ENCODE results near the gene KAT14. TPM values are rescaled to one million over a fixed set of nuclear protein-coding genes. Genes with fewer than 3 reads are reported as not detected.
"Not testable (repeated sequence)": the region's sequence is repeated elsewhere in the genome, so short reads cannot be mapped to it uniquely, and the experiment has no call there.

KAT14 gene
- total RNA-seq, 2 experiments from 2014 or later = 17.9 to 21.6 TPM

DNA sequence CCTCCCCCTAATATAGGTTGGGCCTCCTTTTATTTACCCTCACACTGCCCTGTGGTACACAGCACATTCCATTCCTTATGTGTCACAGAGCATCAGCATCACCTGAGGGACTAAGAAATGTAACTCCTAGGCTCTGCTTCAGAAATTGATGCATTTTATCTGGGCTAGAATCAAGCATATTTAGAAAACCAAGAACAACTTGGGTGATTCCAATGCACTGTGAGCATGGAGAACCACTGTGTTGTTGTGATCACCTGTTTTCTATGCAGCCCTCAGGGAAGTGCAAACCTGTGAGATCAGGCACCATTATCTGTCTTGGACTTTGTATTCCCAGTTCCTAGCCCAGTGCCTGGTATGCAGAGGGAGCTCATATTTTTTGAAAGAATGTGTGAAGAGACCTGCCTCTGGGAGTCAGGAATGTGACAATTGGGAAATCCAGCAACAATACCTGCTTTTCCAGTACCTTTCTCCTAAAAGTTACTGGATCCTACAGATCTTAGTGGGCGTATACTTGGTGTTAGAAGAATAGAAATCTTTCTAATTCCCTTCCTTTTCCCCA lies 7.0 kb downstream of the KAT14 start:
- POLR2A ChIA-PET = no interaction called here

GRCh38 chr20:18154342-18154741 lies 16.7 kb downstream of the KAT14 start:
- CTCF ChIA-PET = no interaction called here
- POLR2A ChIA-PET = no interaction called here

More for the DNA sequence above, 7.0 kb downstream of the KAT14 start:
- CTCF ChIA-PET = no interaction called here

DNA sequence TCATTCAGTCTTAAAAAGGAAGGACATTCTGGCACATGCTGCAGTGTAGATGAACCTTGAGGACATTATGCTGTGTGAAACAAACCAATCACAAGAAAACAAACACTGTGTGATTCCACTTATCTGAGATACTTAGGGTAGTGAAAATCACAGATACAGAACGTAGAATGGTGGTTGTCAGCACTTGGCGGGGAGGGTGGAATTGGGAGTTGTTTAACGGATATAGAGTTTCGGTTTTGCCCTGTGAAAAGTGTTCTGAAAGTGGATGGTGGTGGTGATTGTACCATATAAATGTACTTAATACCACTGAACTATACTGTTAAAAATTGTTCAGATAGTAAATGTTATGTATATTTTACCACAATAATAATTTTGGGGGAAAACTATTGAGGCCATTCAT lies 18.4 kb downstream of the KAT14 start:
- POLR2A ChIA-PET = no interaction called here
- CTCF ChIA-PET = no interaction called here

DNA sequence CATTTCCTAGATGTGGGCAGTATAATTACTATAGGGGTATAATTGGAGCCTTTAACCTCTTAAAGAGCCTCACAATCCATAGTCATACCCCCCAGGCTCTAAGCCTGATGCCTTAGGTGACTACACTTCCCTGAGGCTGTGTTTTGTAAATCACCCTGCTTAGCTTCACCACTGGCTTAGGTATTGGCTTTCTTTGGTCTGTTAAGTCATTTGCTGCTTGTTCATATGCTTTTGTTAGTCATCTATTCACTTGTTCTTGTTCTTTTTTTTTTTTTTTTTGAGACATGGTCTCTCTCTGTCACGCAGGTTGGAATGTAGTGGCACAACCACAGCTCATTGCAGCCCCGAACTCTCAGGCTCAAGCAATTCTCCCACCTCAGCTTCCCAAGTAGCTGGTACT lies 26.7 kb downstream of the KAT14 start:
- ChIA-PET POLR2A (interaction anchor here (0.6 kb wide), 1 partner anchor 1783 kb away, joined by 6 read pairs; no protein-coding TSS in a partner anchor), CTCF (no interaction called here)

DNA sequence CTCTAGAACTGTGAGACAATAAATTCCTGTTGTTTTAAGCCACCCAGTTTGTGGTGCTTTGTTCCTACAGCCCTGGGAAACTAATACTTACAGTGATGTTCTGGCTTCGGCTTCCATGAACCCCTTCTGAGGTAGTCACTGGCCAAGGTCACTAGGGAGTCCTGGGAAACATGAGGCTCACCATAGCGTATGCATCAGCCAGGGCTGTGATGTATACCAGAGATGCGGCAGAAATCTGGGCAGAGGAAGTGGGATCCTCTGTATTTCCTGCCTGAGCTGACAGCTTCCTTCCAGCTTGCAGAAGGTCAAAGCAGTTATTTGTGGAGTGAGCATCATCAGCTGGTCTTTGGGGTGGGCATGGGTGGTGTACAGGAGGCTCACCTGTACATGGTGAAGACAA lies 27.9 kb downstream of the KAT14 start:
- CTCF ChIA-PET = no interaction called here
- POLR2A ChIA-PET = no interaction called here

- ChIA-PET POLR2A (no interaction called here), CTCF (no interaction called here)
Observed at GRCh38 chr20:18166241-18166881, 28.7 kb downstream of the KAT14 start.

GRCh38 chr20:18166950-18167349 lies 29.3 kb downstream of the KAT14 start:
- ChIA-PET CTCF (no interaction called here), POLR2A (no interaction called here)

DNA sequence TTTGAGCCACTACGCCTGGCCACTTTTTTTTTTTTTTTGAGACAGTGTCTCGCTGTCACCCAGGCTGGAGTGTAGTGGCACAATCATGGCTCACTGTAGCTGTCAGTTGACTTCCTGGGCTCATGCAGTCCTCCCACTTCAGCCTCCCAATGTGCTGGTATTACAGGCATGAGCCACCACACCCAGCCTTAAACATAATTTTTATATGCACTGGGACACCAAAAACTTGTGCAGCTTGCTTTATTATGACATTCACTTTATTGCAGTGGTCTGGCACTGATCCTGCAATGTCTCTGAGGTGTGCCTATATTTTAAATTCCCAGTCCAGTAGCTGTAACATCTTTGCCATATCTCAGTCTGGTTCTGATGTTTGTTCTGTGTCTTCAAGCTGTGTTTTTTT lies 34.7 kb downstream of the KAT14 start:
- ChIA-PET CTCF (no interaction called here), POLR2A (no interaction called here)

DNA sequence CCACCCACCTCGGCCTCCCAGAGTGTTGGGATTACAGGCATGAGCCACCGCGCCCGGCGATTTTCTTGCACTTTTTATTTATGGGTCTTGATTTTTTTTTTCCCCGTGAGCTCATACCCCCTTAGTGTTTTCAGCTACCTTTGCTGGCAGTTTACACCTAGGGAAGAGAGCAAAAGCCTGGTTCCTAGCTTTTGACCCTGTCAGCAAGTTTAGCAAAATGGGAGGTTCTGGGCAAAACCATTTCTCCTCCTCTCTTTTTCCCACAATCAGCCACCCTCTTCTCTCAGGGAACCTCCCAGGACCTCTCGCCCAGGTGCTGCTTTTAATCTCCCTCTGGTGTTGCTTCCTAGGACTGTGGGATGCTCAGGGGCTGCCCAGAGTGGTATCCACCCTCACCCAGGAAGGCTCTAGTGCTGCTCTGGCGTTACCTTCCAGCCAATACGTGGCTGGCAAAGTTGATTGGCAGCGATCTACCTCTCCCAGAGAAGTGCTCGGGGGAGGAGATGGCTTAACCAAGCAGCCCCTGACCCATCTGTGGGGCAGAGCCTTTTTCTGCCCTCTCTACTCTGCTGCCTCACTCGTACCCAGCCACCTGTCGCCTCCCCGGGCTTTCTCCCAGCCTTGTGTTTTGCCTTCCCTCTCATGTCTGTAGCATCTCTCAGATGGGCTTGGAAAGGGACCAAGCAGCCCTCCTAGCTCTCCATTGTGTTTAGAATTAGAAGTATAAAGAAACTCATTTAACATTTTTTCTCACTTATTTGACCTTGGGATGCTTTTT lies 37.4 kb downstream of the KAT14 start:
- ChIA-PET CTCF (interaction anchor here (0.9 kb wide), 1 partner anchor 67 kb away, joined by 3 read pairs; no protein-coding TSS in a partner anchor), POLR2A (no interaction called here)

DNA sequence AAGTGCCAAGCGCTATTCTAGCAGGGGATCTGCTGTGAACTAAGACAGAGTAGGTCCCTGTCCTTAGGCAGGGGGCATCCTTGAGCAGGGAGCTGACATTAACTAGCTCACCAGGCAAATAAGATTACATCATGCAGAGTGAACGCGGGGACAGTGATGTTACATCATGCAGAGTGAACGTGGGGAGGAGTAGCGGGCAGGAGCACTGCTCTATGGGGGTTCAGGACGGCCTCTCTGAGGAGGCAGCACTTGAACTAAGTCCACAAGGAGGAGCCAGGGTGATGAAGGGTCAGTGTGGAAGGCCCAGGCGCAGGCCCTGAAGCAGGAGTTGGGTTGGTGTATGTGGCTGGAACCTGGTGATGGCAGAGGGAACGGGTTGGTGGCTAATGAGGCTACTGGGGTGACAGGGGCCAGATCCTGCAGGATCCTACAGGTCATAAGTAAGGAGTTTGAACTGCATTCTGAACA lies 38.7 kb downstream of the KAT14 start:
- CTCF ChIA-PET = no interaction called here

GRCh38 chr20:18180366-18180765 lies 42.7 kb downstream of the KAT14 start:
- CTCF ChIA-PET, POLR2A ChIA-PET: not testable (repeated sequence)

More for the DNA sequence above, 38.7 kb downstream of the KAT14 start:
- POLR2A ChIA-PET = no interaction called here

- CTCF ChIA-PET = no interaction called here
- POLR2A ChIA-PET = no interaction called here
Observed at GRCh38 chr20:18180815-18181214, 43.2 kb downstream of the KAT14 start.

DNA sequence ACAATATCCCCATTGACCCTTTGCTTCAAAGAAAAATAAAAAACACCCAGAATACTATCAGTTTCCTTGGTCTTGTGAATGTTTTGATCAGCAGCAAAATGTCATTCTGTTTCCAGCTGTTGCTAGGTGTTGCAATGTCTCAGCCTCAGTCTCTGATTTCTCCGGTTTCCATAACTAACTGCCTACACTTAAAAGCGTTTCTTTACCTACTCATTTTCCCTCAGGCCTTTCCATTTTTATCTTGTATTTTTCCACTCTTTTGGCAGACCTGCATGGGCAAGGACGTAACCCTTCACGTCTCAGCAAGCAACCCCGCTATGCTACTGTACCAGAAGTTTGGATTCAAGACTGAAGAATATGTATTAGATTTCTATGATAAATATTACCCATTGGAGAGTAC lies 49.4 kb downstream of the KAT14 start:
- ChIA-PET POLR2A (no interaction called here), CTCF (no interaction called here)

- POLR2A ChIA-PET = no interaction called here
- CTCF ChIA-PET = no interaction called here
Observed at GRCh38 chr20:18188434-18188833, 50.8 kb downstream of the KAT14 start.

DNA sequence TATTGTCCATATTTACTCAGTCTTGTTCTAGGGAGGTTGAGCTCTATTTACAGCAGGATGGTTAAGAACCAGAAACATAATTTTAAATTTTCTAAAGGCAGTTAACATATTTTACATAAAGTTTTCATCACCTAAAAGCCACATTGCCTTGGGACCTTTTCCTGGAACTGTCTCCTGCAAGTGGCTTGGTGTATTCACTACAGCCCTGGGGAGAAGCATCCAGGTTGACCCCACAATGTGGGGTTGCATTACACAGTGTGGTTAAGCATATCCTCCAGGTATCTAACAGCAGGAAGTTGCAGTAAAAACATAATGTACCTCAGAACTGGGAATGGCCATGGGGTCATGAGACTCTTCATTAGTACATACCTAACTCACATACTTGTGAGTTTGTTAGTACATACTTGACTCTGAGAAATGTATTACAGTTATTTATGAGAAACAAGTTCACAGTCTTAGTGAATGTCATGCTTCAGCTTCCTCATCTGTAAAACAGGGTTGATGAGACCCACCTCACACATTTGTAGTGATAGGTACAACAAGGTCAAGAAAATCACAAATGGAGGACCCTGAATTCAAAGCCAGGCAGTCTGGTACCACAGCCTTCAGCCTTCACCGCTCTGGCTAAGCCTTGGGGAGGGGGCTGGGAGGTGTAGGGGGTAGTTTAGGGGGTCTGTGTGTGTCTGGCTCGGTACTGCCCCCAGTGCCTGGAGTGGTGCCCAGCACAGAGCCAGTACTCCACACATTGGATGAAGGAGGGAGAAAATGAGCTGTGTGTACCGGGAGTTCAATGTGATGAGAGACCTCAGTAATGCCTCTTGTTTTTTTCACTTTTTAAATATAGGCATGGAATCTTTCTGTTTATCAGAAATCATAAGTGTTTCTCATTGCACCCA lies 52.9 kb downstream of the KAT14 start:
- CTCF ChIA-PET = interaction anchor here (0.9 kb wide), 1 partner anchor 73 kb away, joined by 3 read pairs; no protein-coding TSS in a partner anchor
- POLR2A ChIA-PET = no interaction called here

DNA sequence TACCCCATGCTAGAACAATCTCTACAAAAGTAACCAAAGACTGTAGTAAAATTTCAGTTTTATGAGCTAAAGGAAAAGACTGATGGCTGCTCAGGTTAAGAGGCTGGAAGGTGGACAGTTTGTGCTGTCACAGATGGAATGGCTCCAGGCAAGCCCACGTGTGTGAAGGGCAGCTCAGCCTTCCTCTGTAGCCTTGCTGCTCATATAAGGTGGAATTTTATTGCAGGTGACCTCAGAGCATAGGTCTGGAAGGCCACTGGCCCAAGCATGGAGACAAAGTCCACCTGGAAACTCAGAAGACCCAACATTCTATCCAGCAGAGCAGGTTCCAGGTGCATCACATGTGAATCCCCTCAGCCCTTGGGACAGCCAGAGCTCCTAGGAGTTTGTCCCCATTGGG lies 53.6 kb downstream of the KAT14 start:
- POLR2A ChIA-PET = no interaction called here
- CTCF ChIA-PET = interaction anchor here (0.9 kb wide), 1 partner anchor 73 kb away, joined by 3 read pairs; no protein-coding TSS in a partner anchor

- POLR2A ChIA-PET, CTCF ChIA-PET: not testable (repeated sequence)
Observed at GRCh38 chr20:18194461-18194860, 56.8 kb downstream of the KAT14 start.

DNA sequence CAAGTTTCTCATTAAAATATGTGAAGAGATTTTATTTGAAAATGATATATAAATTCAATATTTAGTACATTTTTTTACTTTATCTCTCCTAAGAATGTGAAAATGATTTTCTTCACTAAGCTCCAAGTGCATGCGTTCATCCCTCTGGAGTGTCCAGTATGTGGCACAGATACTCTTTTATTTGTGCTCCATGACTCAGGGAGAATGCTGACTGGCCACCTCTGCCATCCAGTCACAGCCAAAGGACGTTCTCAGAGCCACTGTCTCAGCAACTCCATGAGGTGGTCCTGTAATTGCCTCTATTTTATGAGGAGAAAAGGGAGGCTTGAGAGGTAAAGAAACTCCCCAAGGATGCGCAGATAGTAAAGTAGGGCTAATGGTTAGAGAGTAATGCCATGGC lies 58.3 kb downstream of the KAT14 start:
- CTCF ChIA-PET = no interaction called here
- POLR2A ChIA-PET = no interaction called here

DNA sequence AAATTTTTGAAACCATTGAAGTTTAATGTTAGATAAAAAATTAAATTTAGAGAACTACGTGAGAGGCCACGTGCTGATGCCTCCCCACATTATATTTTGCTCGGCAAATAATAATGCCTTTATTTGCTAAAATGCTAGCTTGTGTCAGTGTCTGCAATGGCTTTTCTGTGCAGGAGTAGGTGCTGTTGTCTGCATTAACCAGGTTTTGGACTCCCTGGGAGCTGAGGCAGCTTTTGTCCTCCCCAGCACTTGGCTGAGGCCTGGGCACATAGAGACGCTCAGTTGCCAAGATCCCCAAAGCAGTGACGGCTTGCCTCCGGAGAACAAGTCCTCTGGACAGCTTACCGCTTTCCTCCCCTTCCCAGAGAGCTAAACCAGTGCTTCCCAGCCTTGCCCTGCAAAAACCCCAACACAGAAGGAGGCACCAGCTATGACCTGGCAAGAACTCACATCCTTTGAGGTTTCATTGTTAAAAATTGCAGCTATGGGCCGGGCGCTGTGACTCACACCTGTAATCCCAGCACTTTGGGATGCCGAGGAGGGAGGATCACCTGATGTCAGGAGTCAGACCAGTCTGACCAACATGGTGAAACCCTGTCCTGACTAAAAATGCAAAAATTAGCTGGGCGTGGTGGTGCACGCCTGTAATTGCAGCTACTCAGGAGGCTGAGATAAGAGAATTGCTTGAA lies 59.9 kb downstream of the KAT14 start:
- ChIA-PET POLR2A (no interaction called here), CTCF (interaction anchor here (0.6 kb wide), 1 partner anchor 156 kb away, joined by 4 read pairs; no protein-coding TSS in a partner anchor)

GRCh38 chr20:18202966-18203365 lies 65.3 kb downstream of the KAT14 start:
- CTCF ChIA-PET = no interaction called here
- POLR2A ChIA-PET = interaction anchor here (0.5 kb wide), 1 partner anchor 83 kb away, joined by 4 read pairs; no protein-coding TSS in a partner anchor

Measured in activated CD8-positive, alpha-beta memory T cell treated with anti-CD3 and anti-CD28 coated beads for 36 hours (primary cell).